Testis (tissue), 3 donors: ENCODE results near the gene SPACA1. TPM values are rescaled to one million over a fixed set of nuclear protein-coding genes. Genes with fewer than 3 reads are reported as not detected.
A peak's percentile ranks its signal among the peaks of the same experiment; 100 is the strongest.

Experiments
- DNase-seq: peaks from one replicate; pipeline ENCODE4 v3.0.0-alpha.2; 2019
- H3K27ac ChIP-seq, 2 donors: fragments of 200-600 bp; sonication (generic); one replicate each; pipeline ENCODE4 v1.5.1; 2019
- H3K27me3 ChIP-seq: fragments of 200-600 bp; sonication (generic); one replicate; pipeline ENCODE4 v1.5.1; 2019
- H3K36me3 ChIP-seq: fragments of 200-600 bp; sonication (generic); one replicate; pipeline ENCODE4 v1.5.1; 2017; ENCODE audit warnings: low read depth; ENCODE audit errors: missing control alignments
- H3K4me1 ChIP-seq: fragments of 200-600 bp; sonication (generic); one replicate; pipeline ENCODE4 v1.5.1; 2019
- H3K4me3 ChIP-seq, 2 donors: fragments of 200-600 bp; sonication (generic); one replicate each; pipeline ENCODE4 v1.5.1; 2017 to 2019
- H3K9me3 ChIP-seq: fragments of 200-600 bp; sonication (generic); one replicate; pipeline ENCODE4 v1.5.1; 2017
- CTCF ChIP-seq, 3 experiments: fragments of 450-650 bp in 2 of 3; fragments of 200-600 bp in 1 of 3; sonication (generic) in 1 of 3; IDR thresholded peaks; one replicate each; pipeline ENCODE4 v1.5.1; 2016 to 2019; ENCODE audit warnings: antibody characterized with exemption in 3 of 3, mild to moderate bottlenecking in 2 of 3, moderate library complexity in 1 of 3
- POLR2A ChIP-seq: fragments of 450-650 bp; IDR thresholded peaks from one replicate; pipeline ENCODE4 v1.6.1; 2017; ENCODE audit warnings: antibody characterized with exemption, mild to moderate bottlenecking, moderate library complexity
- WGBS, 2 donors: methylation state at CpG; one replicate each; pipeline ENCODE4 v1.1.5; 2018; 5-methylcytosine and 5-hydroxymethylcytosine counted together
- intact Hi-C: fragments of 100-400 bp; cut with DNase I; formaldehyde crosslinking; loops from one replicate; pipeline ENCODE4 v1.15.1; 2023; ENCODE audit warnings: low total_unique reads
- polyA plus RNA-seq: library from polyadenylated mRNA; stranded (reverse); fragments of 350-450 nt; fragmentation: Illumina TruSeq; extraction: RNeasy Lipid Tissue Mini Kit (QIAGEN cat#74804); gene quantifications from one replicate; pipeline ENCODE4 v1.2.3, GENCODE V29; 2014; ENCODE audit warnings: low read depth, low replicate concordance; ENCODE audit not compliant: insufficient read depth
- total RNA-seq, 2 donors: library from RNA; depleted of rRNA; stranded (reverse); fragments of >200 nt; gene quantifications; one replicate each; pipeline ENCODE4 v1.2.3, GENCODE V29; 2016

The SPACA1 gene
- total and polyA plus RNA-seq, 3 donors from 2014 or later = 23.8 to 66.5 (median 54.6) TPM

- intact Hi-C loops = no loop called here
- TF ChIP-seq POLR2A = no peak
- TF ChIP-seq CTCF (IDR thresholded peaks at IDR 0.05) = no peak
- H3K27me3 ChIP-seq = no peaks in the 10 kb centered on the region
- no peak for DNase-seq
- H3K27ac ChIP-seq = no peak overlapping the region
- H3K36me3 ChIP-seq = no peaks in the 10 kb centered on the region
- no peaks in the 10 kb centered on the region for H3K4me1 ChIP-seq
- no peaks in the 10 kb centered on the region for H3K9me3 ChIP-seq
- whole genome bisulfite sequencing, 2 donors = 82 to 89% methylated on average over 2 of the region's 2 CpGs
- H3K4me3 ChIP-seq = no peak overlapping the region
Measured at GRCh38 chr6:88024696-88025095, 22.9 kb upstream of the SPACA1 start.

- TF ChIP-seq CTCF (IDR thresholded peaks at IDR 0.05) (no peak), POLR2A (no peak)
- H3K36me3 ChIP-seq = no peaks in the 10 kb centered on the region
- no peak for DNase-seq
- H3K9me3 ChIP-seq = no peaks in the 10 kb centered on the region
- no peak overlapping the region for H3K27ac ChIP-seq
- no peaks in the 10 kb centered on the region for H3K27me3 ChIP-seq
- intact Hi-C loops = no loop called here
- H3K4me1 ChIP-seq = no peaks in the 10 kb centered on the region
- H3K4me3 ChIP-seq = no peak overlapping the region
- 87 to 90% methylated on average over 1 of the region's 1 CpG for WGBS, 2 donors
Measured at GRCh38 chr6:88031550-88031949, 16.1 kb upstream of the SPACA1 start.

GRCh38 chr6:88044530-88044929, 3.1 kb upstream of the SPACA1 start:
- Histone ChIP-seq H3K4me3 (no peak overlapping the region), H3K36me3 (no peaks in the 10 kb centered on the region), H3K9me3 (no peaks in the 10 kb centered on the region), H3K4me1 (no peaks in the 10 kb centered on the region), H3K27me3 (no peaks in the 10 kb centered on the region), H3K27ac (no peak overlapping the region)
- TF ChIP-seq POLR2A (no peak), CTCF (IDR thresholded peaks at IDR 0.05) (no peak)
- intact Hi-C loops = no loop called here
- DNase-seq = no peak

- Histone ChIP-seq H3K27ac (no peak overlapping the region), H3K4me1 (no peaks in the 10 kb centered on the region), H3K36me3 (no peaks in the 10 kb centered on the region), H3K9me3 (no peaks in the 10 kb centered on the region), H3K4me3 (no peak overlapping the region), H3K27me3 (no peaks in the 10 kb centered on the region)
- no peak for DNase-seq
- TF ChIP-seq CTCF (IDR thresholded peaks at IDR 0.05) = no peak
- TF ChIP-seq POLR2A = no peak
- 74 to 81% methylated on average over 1 of the region's 1 CpG for WGBS, 2 donors
- intact Hi-C loops = no loop called here
Measured at GRCh38 chr6:88045521-88046136, 2.0 kb upstream of the SPACA1 start.

- no peaks in the 10 kb centered on the region for H3K36me3 ChIP-seq
- no peak overlapping the region for H3K27ac ChIP-seq
- peak overlapping the region in 1 of 2 donors; percentile 55 for H3K4me3 ChIP-seq
- WGBS, 2 donors = 80 to 82% methylated on average over 3 of the region's 3 CpGs
- intact Hi-C loops = no loop called here
- H3K4me1 ChIP-seq = no peaks in the 10 kb centered on the region
- TF ChIP-seq POLR2A (no peak), CTCF (IDR thresholded peaks at IDR 0.05) (no peak)
- no peaks in the 10 kb centered on the region for H3K27me3 ChIP-seq
- no peaks in the 10 kb centered on the region for H3K9me3 ChIP-seq
- no peak for DNase-seq
Measured at GRCh38 chr6:88048578-88048977, 937 bp downstream of the SPACA1 start.
